Measurements from ENCODE around the gene NREP.

- TF ChIP-seq POLR2A (IDR thresholded peaks at IDR 0.05) = no peak
- no peak for TF ChIP-seq POLR2AphosphoS5 (IDR thresholded peaks at IDR 0.05)
- TF ChIP-seq CTCF (IDR thresholded peaks at IDR 0.05) = no peak
- no peak for TF ChIP-seq EP300 (IDR thresholded peaks at IDR 0.05; ENCODE audit: low read depth)
These were observed 9.7 kb downstream of the NREP start for GRCh38 chr5:111747337-111747736.
